Embryonic facial prominence (tissue), 1 donor: ENCODE results near the gene TEX11.
"Not testable (repeated sequence)": the region's sequence is repeated elsewhere in the genome, so short reads cannot be mapped to it uniquely, and the experiment has no call there.

Experiments used
- DNase-seq: peaks from one replicate; pipeline ENCODE4 v3.0.0-alpha.2; 2016; ENCODE audit errors: extremely low spot score

The TEX11 gene

GRCh38 chrX:70592091-70592490 lies 316.4 kb downstream of the TEX11 start:
- DNase-seq, result no peak

GRCh38 chrX:70587158-70587557 lies 321.4 kb downstream of the TEX11 start:
- not testable (repeated sequence) for DNase-seq

DNA sequence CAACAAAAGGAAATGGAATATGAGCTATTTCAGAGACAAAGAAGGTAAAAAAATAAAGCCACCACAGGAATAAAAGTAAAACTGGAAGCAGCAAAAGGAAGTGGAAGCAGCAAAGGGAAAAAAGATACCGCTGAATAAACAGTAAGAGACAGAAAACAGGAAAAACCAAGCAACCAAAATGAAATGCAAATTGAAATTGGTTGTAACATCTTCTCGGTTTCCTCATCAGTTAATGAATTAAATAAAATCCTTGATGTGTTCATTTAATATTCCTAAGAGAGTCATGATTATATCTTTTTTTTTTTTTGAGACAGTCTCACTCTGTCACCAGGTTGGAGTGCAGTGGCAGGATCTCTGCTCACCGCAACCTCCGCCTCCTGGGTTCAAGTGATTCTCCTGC lies 331.1 kb downstream of the TEX11 start:
- DNase-seq, result no peak

- not testable (repeated sequence) for DNase-seq
Observed at GRCh38 chrX:70569922-70570576, 338.5 kb downstream of the TEX11 start.

GRCh38 chrX:70554948-70555347 lies 353.6 kb downstream of the TEX11 start:
- no peak for DNase-seq

DNA sequence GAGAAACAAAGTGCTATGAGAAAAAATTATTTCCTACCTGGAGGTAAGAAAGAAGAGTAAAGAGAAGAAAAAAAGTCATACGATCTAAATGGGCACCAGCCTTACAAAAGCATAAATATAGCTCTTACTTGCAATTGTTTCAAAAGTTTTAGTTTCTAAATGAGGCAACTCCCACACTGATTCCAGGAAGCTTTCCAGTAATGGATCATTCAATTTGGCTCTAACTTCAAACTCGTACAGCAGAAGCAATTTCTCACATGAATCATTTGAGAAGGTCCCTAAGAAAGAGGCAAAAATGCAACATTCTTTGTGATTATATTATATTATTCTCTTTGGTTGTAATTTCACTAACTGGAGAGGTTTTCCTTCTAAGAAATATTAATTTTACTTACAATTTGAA lies 354.0 kb downstream of the TEX11 start:
- no peak for DNase-seq

DNA sequence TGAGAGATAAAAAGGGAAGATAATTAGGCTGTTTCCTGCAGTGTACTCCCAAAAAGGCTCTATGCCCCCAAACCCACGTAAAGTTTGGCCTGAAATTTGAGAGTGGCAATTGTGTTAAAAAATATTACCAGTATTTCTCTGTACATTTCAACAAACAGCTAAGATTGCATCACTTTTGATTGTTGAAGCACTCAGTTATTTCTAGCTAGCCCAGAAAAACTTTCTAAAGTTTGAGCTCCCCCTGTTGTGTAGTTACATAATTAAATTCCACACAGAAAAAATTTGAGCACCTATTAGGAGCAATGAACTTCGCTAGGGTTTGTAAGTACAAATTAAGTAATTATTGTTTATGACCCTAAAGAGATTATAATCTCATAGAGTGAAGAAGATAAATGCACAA lies 354.4 kb downstream of the TEX11 start:
- DNase-seq, result no peak

DNA sequence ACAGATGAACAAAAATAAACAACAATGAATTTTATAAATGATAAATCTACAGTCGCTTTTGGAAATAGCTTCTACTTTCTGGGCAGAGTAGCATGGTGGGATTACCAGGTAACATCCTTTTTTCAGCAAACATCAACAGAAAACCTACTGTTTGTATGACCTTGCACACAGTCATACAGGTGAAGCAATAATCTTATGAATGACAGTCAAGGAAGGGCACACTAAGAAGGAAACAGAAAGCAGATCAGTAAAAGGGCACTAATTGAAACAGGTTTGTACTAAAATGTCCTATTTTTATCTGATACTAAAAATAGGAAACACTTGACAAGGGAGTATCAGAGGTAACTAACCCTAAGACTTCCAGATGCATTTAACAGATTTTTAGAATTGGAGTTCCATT lies 355.0 kb downstream of the TEX11 start:
- no peak for DNase-seq

- no peak for DNase-seq
Observed at GRCh38 chrX:70552130-70552704, 356.3 kb downstream of the TEX11 start.

DNA sequence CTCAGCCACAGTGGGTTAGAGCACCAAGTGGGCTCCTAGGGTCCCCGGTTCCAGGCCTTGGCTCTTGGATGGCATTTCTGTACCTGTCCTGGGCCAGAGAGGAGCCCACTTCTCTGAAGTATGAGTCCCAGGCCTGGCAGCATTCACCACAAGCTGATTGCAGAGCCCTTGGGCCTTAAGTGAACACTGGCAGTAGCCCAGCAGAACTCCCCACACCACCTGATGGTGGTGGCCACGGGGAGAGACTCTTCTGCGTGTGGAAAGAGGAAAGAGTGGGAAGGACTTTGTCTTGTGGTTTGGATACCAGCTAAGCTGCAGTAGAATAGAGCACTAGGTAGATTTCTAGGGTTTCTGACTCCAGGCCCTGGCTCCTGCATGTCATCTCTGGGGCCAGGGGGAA lies 359.1 kb downstream of the TEX11 start:
- no peak for DNase-seq

- DNase-seq, result no peak
Observed at GRCh38 chrX:70535198-70535597, 373.3 kb downstream of the TEX11 start.

DNA sequence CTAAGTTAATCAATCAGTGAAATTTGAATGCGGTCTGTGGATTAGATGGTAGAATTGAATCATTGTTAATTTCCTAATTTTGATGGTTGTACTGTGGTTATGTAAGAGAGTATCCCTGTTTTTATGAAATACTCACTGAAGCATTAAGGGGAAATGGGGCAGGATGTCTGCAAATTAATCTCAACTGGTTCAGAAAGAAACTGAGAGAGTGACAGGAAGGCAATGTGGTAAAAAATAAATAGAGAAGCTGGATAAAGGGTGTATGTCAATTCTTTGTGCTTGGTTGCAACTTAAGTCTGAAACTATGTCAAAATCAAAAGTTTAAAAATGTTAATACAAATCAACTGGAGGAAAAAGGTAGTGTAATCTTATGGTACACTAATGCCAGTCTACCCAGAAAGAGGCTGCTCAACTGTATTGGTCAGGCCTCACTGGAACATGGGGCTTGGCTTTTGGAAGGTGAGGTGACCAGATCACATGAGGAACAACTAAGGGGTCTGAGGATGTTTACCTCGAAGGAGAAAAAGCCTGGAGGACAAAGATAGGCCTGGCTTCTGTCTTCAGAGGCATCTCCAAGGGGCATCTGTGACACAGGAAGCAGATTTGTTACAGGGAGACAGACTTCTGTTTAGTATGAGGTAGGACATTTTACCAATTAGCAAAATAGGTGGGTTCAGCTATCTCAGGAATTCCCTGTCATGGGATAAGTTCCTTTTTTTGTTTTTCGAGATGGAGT lies 380.7 kb downstream of the TEX11 start:
- no peak for DNase-seq

GRCh38 chrX:70527053-70527452 lies 381.5 kb downstream of the TEX11 start:
- no peak for DNase-seq

GRCh38 chrX:70525733-70526132 lies 382.8 kb downstream of the TEX11 start:
- DNase-seq, result no peak

- not testable (repeated sequence) for DNase-seq
Observed at GRCh38 chrX:70515692-70516091, 392.8 kb downstream of the TEX11 start.

GRCh38 chrX:70515270-70515669 lies 393.2 kb downstream of the TEX11 start:
- DNase-seq, result not testable (repeated sequence)

DNA sequence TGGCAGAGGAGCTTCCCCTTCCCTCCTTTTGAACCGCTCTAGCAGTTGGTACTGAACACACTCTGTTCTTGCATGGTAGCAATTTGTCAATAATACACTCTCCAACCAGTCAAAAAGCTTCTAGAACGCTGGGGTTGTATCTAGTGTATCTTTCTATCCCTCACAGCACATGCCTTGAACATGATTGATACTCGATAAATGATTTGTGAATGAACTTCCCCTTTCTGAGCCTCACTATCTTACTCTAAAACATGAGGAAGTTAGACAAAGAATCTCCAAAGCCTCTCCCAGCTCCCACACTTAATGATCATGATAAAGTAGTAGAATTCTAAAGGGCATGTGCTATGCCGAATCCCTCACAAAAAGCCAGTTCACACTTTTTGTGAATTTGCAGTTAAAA lies 399.4 kb downstream of the TEX11 start:
- DNase-seq, result no peak

- DNase-seq, result no peak
Observed at GRCh38 chrX:70508296-70508911, 400.1 kb downstream of the TEX11 start.

DNA sequence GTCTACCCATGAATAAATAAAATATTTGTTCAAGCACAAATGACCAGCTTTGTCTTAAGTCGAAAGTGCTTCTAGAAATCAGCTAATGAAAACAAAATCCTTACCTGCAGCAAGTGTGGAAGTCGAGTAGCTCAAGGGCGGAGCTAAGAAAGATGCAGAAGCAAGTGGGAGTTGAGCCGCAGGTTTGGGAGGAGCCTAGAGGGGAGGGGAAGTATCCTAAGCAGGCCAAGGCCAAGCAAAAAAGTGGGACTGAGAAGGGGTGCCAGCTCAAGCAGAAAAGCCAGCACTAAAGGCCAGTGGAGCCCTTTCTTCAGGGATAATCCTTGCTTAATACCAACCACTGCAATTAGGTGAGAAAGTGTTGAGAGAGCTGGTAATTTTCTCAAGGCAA lies 403.1 kb downstream of the TEX11 start:
- no peak for DNase-seq

DNA sequence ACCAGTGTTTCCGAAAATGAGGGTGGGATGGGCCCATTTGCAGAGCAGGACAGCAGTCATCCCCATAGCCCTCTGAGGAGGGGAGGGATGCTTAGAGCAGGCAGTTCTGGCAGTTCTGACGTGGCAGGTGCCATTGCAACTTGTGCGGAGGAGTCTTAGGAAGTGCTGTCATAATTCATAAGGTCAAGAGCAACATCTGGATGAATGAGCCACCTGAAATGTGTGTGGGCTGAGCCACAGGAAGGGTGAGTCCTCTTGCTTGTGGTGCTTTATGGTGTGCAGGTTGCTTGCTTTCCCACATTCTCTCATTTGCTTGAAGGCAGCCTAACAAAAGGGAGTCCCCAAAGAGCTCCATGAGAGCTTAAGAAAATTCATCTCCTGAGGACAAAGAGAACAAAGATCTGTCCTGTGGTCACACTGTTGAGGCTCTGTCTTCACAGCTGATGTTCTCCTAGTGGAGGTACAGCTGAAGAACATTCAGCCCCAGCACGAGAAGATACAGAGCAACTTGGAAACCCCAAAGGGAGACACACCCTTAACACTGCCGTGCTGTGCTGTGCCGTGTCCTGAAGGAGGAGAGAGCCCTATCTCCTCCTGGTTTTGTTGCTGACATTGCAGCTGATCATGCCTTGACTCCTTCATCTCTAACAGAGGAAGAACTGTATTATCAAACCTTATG lies 403.6 kb downstream of the TEX11 start:
- no peak for DNase-seq

GRCh38 chrX:70500826-70501225 lies 407.7 kb downstream of the TEX11 start:
- DNase-seq, result no peak

GRCh38 chrX:70498129-70498528 lies 410.4 kb downstream of the TEX11 start:
- no peak for DNase-seq
